ENCODE results near the gene FAM20C. TPM values are rescaled to one million over a fixed set of nuclear protein-coding genes. Genes with fewer than 3 reads are reported as not detected.

Gene FAM20C
- total and polyA plus RNA-seq, 4 donors = 17.3 to 86.9 (median 45.9) TPM

DNA sequence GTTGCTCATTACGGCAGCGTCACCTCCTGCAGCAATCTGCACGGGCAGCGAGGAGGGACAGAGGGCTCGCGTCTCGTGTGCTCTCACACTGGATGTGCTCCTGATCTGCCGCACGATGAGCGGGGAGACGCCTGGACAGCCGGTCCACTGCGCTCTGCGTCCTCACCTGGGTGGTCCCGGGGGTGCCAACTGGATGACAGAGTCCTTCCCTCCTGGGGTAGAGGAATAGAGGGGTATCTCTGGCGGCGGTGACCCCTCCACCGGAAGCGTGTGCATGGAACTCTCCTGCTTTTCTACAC lies 3.4 kb downstream of the FAM20C start:
- peak overlapping the region in 1 of 2 donors; percentile 9 for H3K9ac ChIP-seq (ENCODE audit: insufficient read depth in 1 of 2, low read length in 2 of 2)
- ATAC-seq (ENCODE audit: insufficient read depth, low FRiP score) (no peak), DNase-seq (no peak)
- H3K4me3 ChIP-seq = no peak overlapping the region
- peaks cover 0 to 12% (median 0%) of the 10 kb centered on the region in 3 donors for H3K27me3 ChIP-seq (ENCODE audit: control insufficient read depth in 3 of 3, insufficient read depth in 3 of 3, low read length in 2 of 3)
- 97% methylated on average over 19 of the region's 19 CpGs for WGBS, 2 donors
- peaks cover 0 to 45% (median 28%) of the 10 kb centered on the region in 4 donors for H3K36me3 ChIP-seq (ENCODE audit: control insufficient read depth in 4 of 4, insufficient read depth in 4 of 4, low read length in 4 of 4)
- H3K9me3 ChIP-seq (ENCODE audit: control insufficient read depth in 4 of 4, insufficient read depth in 3 of 4, low read length in 3 of 4) = no peaks in the 10 kb centered on the region
- H3K4me1 ChIP-seq (ENCODE audit: control insufficient read depth in 5 of 5, insufficient read depth in 5 of 5, low read length in 5 of 5) = peaks cover 3 to 35% (median 16%) of the 10 kb centered on the region in 5 donors
- no peak for TF ChIP-seq CTCF (IDR thresholded peaks at IDR 0.05; ENCODE audit: control extremely low read depth, extremely low read depth)
- H3K27ac ChIP-seq (ENCODE audit: low read depth in 1 of 2, low read length in 1 of 2) = no peak overlapping the region

DNA sequence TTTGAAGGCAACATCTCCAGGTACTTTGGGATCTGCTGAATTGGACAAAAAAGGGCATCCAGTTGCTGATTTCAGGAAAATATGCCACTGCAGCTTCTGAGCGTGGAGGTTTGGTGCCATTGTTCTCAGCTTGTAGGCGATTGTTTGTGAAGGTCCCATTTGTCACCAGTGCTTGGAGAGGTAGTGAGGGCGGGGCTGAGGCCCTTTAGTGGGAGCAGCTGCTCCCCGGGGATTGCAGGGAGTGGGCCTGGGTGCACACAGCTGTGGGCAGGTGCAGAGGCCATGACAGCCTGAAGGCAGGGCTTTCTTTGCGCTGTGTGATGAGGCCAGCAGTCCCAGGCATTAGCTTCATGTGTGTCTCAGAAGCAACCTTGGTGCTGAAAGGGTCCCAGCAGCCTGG lies 3.9 kb downstream of the FAM20C start:
- Histone ChIP-seq H3K4me1 (ENCODE audit: control insufficient read depth in 5 of 5, insufficient read depth in 5 of 5, low read length in 5 of 5) (peaks cover 3 to 30% (median 15%) of the 10 kb centered on the region in 5 donors), H3K4me3 (no peak overlapping the region), H3K36me3 (ENCODE audit: control insufficient read depth in 4 of 4, insufficient read depth in 4 of 4, low read length in 4 of 4) (peaks cover 0 to 46% (median 28%) of the 10 kb centered on the region in 4 donors), H3K27me3 (ENCODE audit: control insufficient read depth in 3 of 3, insufficient read depth in 3 of 3, low read length in 2 of 3) (peaks cover 0 to 12% (median 0%) of the 10 kb centered on the region in 3 donors), H3K27ac (ENCODE audit: low read depth in 1 of 2, low read length in 1 of 2) (no peak overlapping the region), H3K9ac (ENCODE audit: insufficient read depth in 1 of 2, low read length in 2 of 2) (no peak overlapping the region), H3K9me3 (ENCODE audit: control insufficient read depth in 4 of 4, insufficient read depth in 3 of 4, low read length in 3 of 4) (no peaks in the 10 kb centered on the region)
- WGBS, 2 donors = 87 to 89% methylated on average over 5 of the region's 5 CpGs
- ATAC-seq (ENCODE audit: insufficient read depth, low FRiP score) = no peak
- TF ChIP-seq CTCF (IDR thresholded peaks at IDR 0.05; ENCODE audit: control extremely low read depth, extremely low read depth) = no peak
- DNase-seq = no peak

- peaks cover 3 to 26% (median 11%) of the 10 kb centered on the region in 5 donors for H3K4me1 ChIP-seq (ENCODE audit: control insufficient read depth in 5 of 5, insufficient read depth in 5 of 5, low read length in 5 of 5)
- H3K27me3 ChIP-seq (ENCODE audit: control insufficient read depth in 3 of 3, insufficient read depth in 3 of 3, low read length in 2 of 3) = peaks cover 0 to 9% (median 0%) of the 10 kb centered on the region in 3 donors
- no peak overlapping the region for H3K27ac ChIP-seq (ENCODE audit: low read depth in 1 of 2, low read length in 1 of 2)
- H3K9me3 ChIP-seq (ENCODE audit: control insufficient read depth in 4 of 4, insufficient read depth in 3 of 4, low read length in 3 of 4) = no peaks in the 10 kb centered on the region
- no peak overlapping the region for H3K4me3 ChIP-seq
- DNase-seq (no peak), ATAC-seq (ENCODE audit: insufficient read depth, low FRiP score) (no peak)
- H3K36me3 ChIP-seq (ENCODE audit: control insufficient read depth in 4 of 4, insufficient read depth in 4 of 4, low read length in 4 of 4) = peaks cover 0 to 48% (median 28%) of the 10 kb centered on the region in 4 donors
- no peak for TF ChIP-seq CTCF (IDR thresholded peaks at IDR 0.05; ENCODE audit: control extremely low read depth, extremely low read depth)
- 79 to 85% methylated on average over 12 to 13 of the region's 13 CpGs for WGBS, 2 donors
- no peak overlapping the region for H3K9ac ChIP-seq (ENCODE audit: insufficient read depth in 1 of 2, low read length in 2 of 2)
These were observed 4.5 kb downstream of the FAM20C start for GRCh38 chr7:196778-197321.
